DOHH2 (cell line): Measurements from ENCODE around the gene RIC8A.
A peak's percentile ranks its signal among the peaks of the same experiment; 100 is the strongest.
"Not testable (repeated sequence)": the region's sequence is repeated elsewhere in the genome, so short reads cannot be mapped to it uniquely, and the experiment has no call there.

Source experiments
- H3F3A ChIP-seq: fragments of 200-600 bp; sonication (generic), shearing (Covaris generic); 2 replicates; pipeline ENCODE4 v1.6.0; 2016; ENCODE audit warnings: antibody characterized with exemption, mild to moderate bottlenecking; ENCODE audit not compliant: control insufficient read depth, insufficient read depth
- H3K27ac ChIP-seq: fragments of 200-600 bp; sonication (generic); 2 replicates; pipeline ENCODE4 v1.5.1; 2014; ENCODE audit warnings: low read depth, mild to moderate bottlenecking, low read length, moderate library complexity
- H3K27me3 ChIP-seq: fragments of 200-600 bp; sonication (generic); 2 replicates; pipeline ENCODE4 v1.6.1; 2014; ENCODE audit warnings: mild to moderate bottlenecking, low read length, mixed read lengths; ENCODE audit not compliant: control insufficient read depth
- H3K36me3 ChIP-seq: fragments of 200-600 bp; sonication (generic); 2 replicates; pipeline ENCODE4 v1.6.1; 2014; ENCODE audit warnings: mild to moderate bottlenecking, low read length, moderate library complexity, mixed read lengths; ENCODE audit not compliant: control insufficient read depth
- H3K4me1 ChIP-seq: fragments of 200-600 bp; sonication (generic); 2 replicates; pipeline ENCODE4 v1.6.1; 2014; ENCODE audit warnings: mild to moderate bottlenecking, low read length, mixed read lengths; ENCODE audit not compliant: control insufficient read depth
- H3K4me2 ChIP-seq: fragments of 200-600 bp; sonication (generic); 2 replicates; pipeline ENCODE4 v1.6.0; 2014; ENCODE audit warnings: mild to moderate bottlenecking, low read length, moderate library complexity
- H3K4me3 ChIP-seq: fragments of 200-600 bp; sonication (generic); 2 replicates; pipeline ENCODE4 v1.5.1; 2014; ENCODE audit warnings: mild to moderate bottlenecking, low read length, mixed read lengths
- H3K79me2 ChIP-seq: fragments of 200-600 bp; sonication (generic); 2 replicates; pipeline ENCODE4 v1.6.1; 2014; ENCODE audit warnings: mild to moderate bottlenecking, low read length, mixed read lengths; ENCODE audit not compliant: control insufficient read depth
- H3K9me2 ChIP-seq: fragments of 200-600 bp; sonication (generic); replicated peaks from 2 replicates; pipeline ENCODE4 v1.6.1; 2014; ENCODE audit warnings: mild to moderate bottlenecking, low read length, mixed read lengths; ENCODE audit not compliant: control insufficient read depth
- H3K9me3 ChIP-seq: fragments of 200-600 bp; sonication (generic); 2 replicates; pipeline ENCODE4 v1.6.1; 2014; ENCODE audit warnings: antibody characterized with exemption, low read length, mixed read lengths; ENCODE audit not compliant: control insufficient read depth, insufficient read depth
- H4K20me1 ChIP-seq: fragments of 200-600 bp; sonication (generic); 2 replicates; pipeline ENCODE4 v1.6.0; 2014; ENCODE audit warnings: low read depth, mild to moderate bottlenecking, antibody characterized with exemption, low read length, moderate library complexity; ENCODE audit not compliant: control insufficient read depth, insufficient read depth
- CTCF ChIP-seq: fragments of 200-600 bp; sonication (generic); IDR thresholded peaks from one replicate; pipeline ENCODE4 v1.5.1; 2014; ENCODE audit warnings: antibody characterized with exemption, mild to moderate bottlenecking, low read depth, low read length; ENCODE audit not compliant: poor library complexity, severe bottlenecking
- EZH2phosphoT487 ChIP-seq: fragments of 200-600 bp; sonication (generic); IDR thresholded peaks from 2 replicates; pipeline ENCODE4 v1.6.1; 2017; ENCODE audit warnings: borderline replicate concordance, mild to moderate bottlenecking, antibody characterized with exemption, low read length, moderate library complexity, mixed read lengths

Gene RIC8A

GRCh38 chr11:235609-235996 is 28.1 kb downstream of the RIC8A start:
- H3K9me3 ChIP-seq = no peaks in the 10 kb centered on the region
- H4K20me1 ChIP-seq = no peaks in the 10 kb centered on the region
- TF ChIP-seq EZH2phosphoT487 (no peak), CTCF (no peak)
- H3K36me3 ChIP-seq = peaks cover 25% of the 10 kb centered on the region
- peaks cover 48% of the 10 kb centered on the region for H3K79me2 ChIP-seq
- H3K9me2 ChIP-seq = no peaks in the 10 kb centered on the region
- no peak overlapping the region for H3K27ac ChIP-seq
- peaks cover 3% of the 10 kb centered on the region; the same call in 1 of the 2 replicates for H3F3A ChIP-seq
- peak overlapping the region; percentile 96 for H3K4me2 ChIP-seq
- peak overlapping the region; percentile 72 for H3K4me3 ChIP-seq
- H3K27me3 ChIP-seq = no peaks in the 10 kb centered on the region
- peaks cover 20% of the 10 kb centered on the region for H3K4me1 ChIP-seq

- Histone ChIP-seq H3K27me3 (no peaks in the 10 kb centered on the region), H4K20me1 (no peaks in the 10 kb centered on the region), H3K4me1 (peaks cover 20% of the 10 kb centered on the region), H3K79me2 (peaks cover 52% of the 10 kb centered on the region), H3K9me3 (no peaks in the 10 kb centered on the region), H3F3A (peaks cover 3% of the 10 kb centered on the region; the same call in 1 of the 2 replicates), H3K4me2 (peak within 1 kb of the TSS; percentile 99), H3K27ac (peak within 1 kb of the TSS; percentile 91), H3K4me3 (peak within 1 kb of the TSS; percentile 99), H3K9me2 (no peaks in the 10 kb centered on the region), H3K36me3 (peaks cover 29% of the 10 kb centered on the region)
- TF ChIP-seq EZH2phosphoT487 = no peak
- TF ChIP-seq CTCF = no peak
These were observed 28.7 kb downstream of the RIC8A start, which contains the start of gene SIRT3 for GRCh38 chr11:235997-236773. SIRT3 (minus strand) TSS chr11:236342; CDS start chr11:236328, 14 bp downstream.

- Histone ChIP-seq H3K27me3 (no peaks in the 10 kb centered on the region), H3F3A (peaks cover 3% of the 10 kb centered on the region; the same call in 1 of the 2 replicates), H3K79me2 (peaks cover 61% of the 10 kb centered on the region), H4K20me1 (no peaks in the 10 kb centered on the region; the same call in 1 of the 2 replicates), H3K9me3 (no peaks in the 10 kb centered on the region), H3K36me3 (peaks cover 38% of the 10 kb centered on the region), H3K4me2 (peak within 1 kb of the TSS; percentile 99), H3K4me3 (peak within 1 kb of the TSS; percentile 99), H3K4me1 (peaks cover 20% of the 10 kb centered on the region), H3K27ac (peak within 1 kb of the TSS; percentile 91), H3K9me2 (no peaks in the 10 kb centered on the region)
- TF ChIP-seq EZH2phosphoT487 (no peak), CTCF (no peak)
These were observed 29.6 kb downstream of the RIC8A start, which contains the start of gene PSMD13 for GRCh38 chr11:236774-237767. PSMD13 (plus strand) TSS chr11:236976; CDS start chr11:237050, 74 bp downstream.

GRCh38 chr11:238346-238745 is 30.8 kb downstream of the RIC8A start:
- not testable (repeated sequence) for H3K9me2 ChIP-seq, H3K27ac ChIP-seq, H4K20me1 ChIP-seq, H3F3A ChIP-seq, H3K27me3 ChIP-seq, H3K9me3 ChIP-seq
- peaks cover 67% of the 10 kb centered on the region for H3K79me2 ChIP-seq
- peaks cover 20% of the 10 kb centered on the region for H3K4me1 ChIP-seq
- H3K36me3 ChIP-seq = peaks cover 49% of the 10 kb centered on the region
- peak overlapping the region; percentile 99 for H3K4me2 ChIP-seq
- H3K4me3 ChIP-seq = peak overlapping the region; percentile 99
